HK-2 (cell line): ENCODE data around the gene MYO16.

Experiments
- DNase-seq: peaks from one replicate; pipeline ENCODE4 v3.0.0-alpha.2; 2018; ENCODE audit not compliant: unreplicated experiment

MYO16 gene

GRCh38 chr13:108629181-108629752 lies at the start of gene MYO16:
MYO16 (plus strand) TSS chr13:108629611; CDS start chr13:108629845, 234 bp downstream.
- no peak for DNase-seq

GRCh38 chr13:108586826-108587225 lies 42.6 kb upstream of the MYO16 start:
- no peak for DNase-seq

GRCh38 chr13:108588516-108588915 lies 40.9 kb upstream of the MYO16 start:
- no peak for DNase-seq

GRCh38 chr13:108594153-108594552 lies 35.3 kb upstream of the MYO16 start:
- no peak for DNase-seq

GRCh38 chr13:108595436-108596274 lies 33.8 kb upstream of the MYO16 start:
- no peak for DNase-seq

- no peak for DNase-seq
Measured at GRCh38 chr13:108597943-108598342, 31.5 kb upstream of the MYO16 start.

GRCh38 chr13:108606424-108606823 lies 23.0 kb upstream of the MYO16 start:
- no peak for DNase-seq

GRCh38 chr13:108609353-108609752 lies 20.1 kb upstream of the MYO16 start:
- no peak for DNase-seq

GRCh38 chr13:108610507-108610906 lies 18.9 kb upstream of the MYO16 start:
- no peak for DNase-seq

GRCh38 chr13:108615241-108615640 lies 14.2 kb upstream of the MYO16 start:
- DNase-seq = no peak

GRCh38 chr13:108618233-108618632 lies 11.2 kb upstream of the MYO16 start:
- DNase-seq = no peak

GRCh38 chr13:108621462-108621861 lies 7.9 kb upstream of the MYO16 start:
- peak; percentile 61 for DNase-seq

GRCh38 chr13:108624108-108624507 lies 5.3 kb upstream of the MYO16 start:
- DNase-seq = no peak

- no peak for DNase-seq
Measured at GRCh38 chr13:108624979-108625378, 4.4 kb upstream of the MYO16 start.

- DNase-seq = no peak
Measured at GRCh38 chr13:108629988-108630387, 577 bp downstream of the MYO16 start.

GRCh38 chr13:108632649-108633167 lies 3.3 kb downstream of the MYO16 start:
- DNase-seq = no peak

GRCh38 chr13:108638901-108639300 lies 9.5 kb downstream of the MYO16 start:
- no peak for DNase-seq

GRCh38 chr13:108643646-108644353 lies 14.4 kb downstream of the MYO16 start:
- DNase-seq = no peak

GRCh38 chr13:108645376-108645775 lies 16.0 kb downstream of the MYO16 start:
- no peak for DNase-seq

- no peak for DNase-seq
Measured at GRCh38 chr13:108650271-108650670, 20.9 kb downstream of the MYO16 start.

- no peak for DNase-seq
Measured at GRCh38 chr13:108656742-108657141, 27.3 kb downstream of the MYO16 start.

GRCh38 chr13:108657519-108657918 lies 28.1 kb downstream of the MYO16 start:
- DNase-seq = no peak

- no peak for DNase-seq
Measured at GRCh38 chr13:108662528-108662927, 33.1 kb downstream of the MYO16 start.
